HepG2 (cell line): ENCODE results near the gene ANKRD11. TPM values are rescaled to one million over a fixed set of nuclear protein-coding genes. Genes with fewer than 3 reads are reported as not detected.

ENCODE experiments used
- CC2D1A ChIP-seq: sonication (generic); formaldehyde crosslinking; IDR thresholded peaks from 2 replicates; pipeline ENCODE4 v1.8.1; 2023; ENCODE audit warnings: mild to moderate bottlenecking, missing genetic modification reagents
- EED ChIP-seq: sonication (generic); formaldehyde crosslinking; IDR thresholded peaks from 2 replicates; pipeline ENCODE4 v1.5.0; 2020; ENCODE audit warnings: mild to moderate bottlenecking, missing genetic modification reagents
- FOSL2 ChIP-seq: sonication (generic); formaldehyde crosslinking; IDR thresholded peaks from 2 replicates; pipeline ENCODE4 v1.4.0; 2020; ENCODE audit warnings: missing genetic modification reagents
- FOXM1 ChIP-seq: sonication (generic); formaldehyde crosslinking; IDR thresholded peaks from 2 replicates; pipeline ENCODE4 v1.5.0; 2020; ENCODE audit warnings: missing genetic modification reagents
- GZF1 ChIP-seq: sonication (generic); formaldehyde crosslinking; IDR thresholded peaks from 2 replicates; pipeline ENCODE4 v1.5.1; 2020; ENCODE audit warnings: mild to moderate bottlenecking, missing genetic modification reagents
- MAFK ChIP-seq, 2 experiments: IDR thresholded peaks in 1 of 2; conservative IDR thresholded peaks in 1 of 2; 2 replicates each; pipeline ENCODE4 v1.6.1; 2011; ENCODE audit warnings: improper control_type of control experiment in 2 of 2, low read length in 2 of 2
- NONO ChIP-seq, 2 experiments: fragments of 450-650 bp in 1 of 2; sonication (generic) in 1 of 2; formaldehyde crosslinking in 1 of 2; IDR thresholded peaks in 1 of 2; conservative IDR thresholded peaks in 1 of 2; 2 replicates each; pipeline versions ENCODE4 v1.6.1 to v1.8.0; 2017 to 2022; ENCODE audit warnings: mild to moderate bottlenecking in 1 of 2, missing genetic modification reagents in 1 of 2, moderate library complexity in 1 of 2
- PAF1 ChIP-seq: IDR thresholded peaks from 2 replicates; pipeline ENCODE4 v1.6.1; 2016; ENCODE audit warnings: missing genetic modification reagents, missing compliant biosample characterization
- PHF8 ChIP-seq: sonication (generic); formaldehyde crosslinking; IDR thresholded peaks from 2 replicates; pipeline ENCODE4 v1.5.0; 2020; ENCODE audit warnings: missing genetic modification reagents
- POLR2G ChIP-seq: fragments of 200-400 bp; formaldehyde crosslinking; IDR thresholded peaks from 2 replicates; pipeline ENCODE4 v1.6.1; 2018; ENCODE audit warnings: mild to moderate bottlenecking, low read depth, low read length, moderate library complexity
- REXO4 ChIP-seq: sonication (generic); formaldehyde crosslinking; IDR thresholded peaks from 2 replicates; pipeline ENCODE4 v1.8.0; 2022; ENCODE audit warnings: missing genetic modification reagents, mild to moderate bottlenecking, borderline replicate concordance
- YEATS2 ChIP-seq: sonication (generic); formaldehyde crosslinking; IDR thresholded peaks from 2 replicates; pipeline ENCODE4 v1.4.0; 2020; ENCODE audit warnings: missing genetic modification reagents, borderline replicate concordance
- ZFP37 ChIP-seq: sonication (generic); formaldehyde crosslinking; IDR thresholded peaks from 2 replicates; pipeline ENCODE4 v1.4.0; 2020; ENCODE audit warnings: missing genetic modification reagents, borderline replicate concordance
- ZFX ChIP-seq: sonication (generic); formaldehyde crosslinking; IDR thresholded peaks from 2 replicates; pipeline ENCODE4 v1.4.0; 2020; ENCODE audit warnings: mild to moderate bottlenecking, low read depth, missing genetic modification reagents, moderate library complexity
- ZNF205 ChIP-seq: IDR thresholded peaks from 2 replicates; pipeline ENCODE4 v1.6.1; 2018; ENCODE audit warnings: missing biosample characterization, missing genetic modification reagents
- ZNF441 ChIP-seq: sonication (generic); formaldehyde crosslinking; IDR thresholded peaks from 2 replicates; pipeline ENCODE4 v1.7.0; 2021; ENCODE audit warnings: missing genetic modification reagents, borderline replicate concordance
- ZNF556 ChIP-seq: sonication (generic); formaldehyde crosslinking; IDR thresholded peaks from 2 replicates; pipeline ENCODE4 v1.4.0; 2020; ENCODE audit warnings: mild to moderate bottlenecking, missing genetic modification reagents, borderline replicate concordance
- ZNF614 ChIP-seq: IDR thresholded peaks from 2 replicates; pipeline ENCODE4 v1.6.1; 2018; ENCODE audit warnings: missing biosample characterization, missing genetic modification reagents, inconsistent platforms, borderline replicate concordance
- ZNF816 ChIP-seq: sonication (generic); formaldehyde crosslinking; IDR thresholded peaks from 2 replicates; pipeline ENCODE4 v1.8.0; 2022; ENCODE audit warnings: missing genetic modification reagents, mild to moderate bottlenecking, borderline replicate concordance
- polyA plus RNA-seq, 8 experiments: library from polyadenylated mRNA; depleted of rRNA in 3 of 8; stranded (reverse) in 7 of 8; unstranded in 1 of 8; fragments of >200 nt; fragmentation: Illumina TruSeq in 4 of 8; extraction: Trizol in 4 of 8; gene quantifications; 2 replicates each; pipeline versions ENCODE4 v1.2.1 to v1.2.3, GENCODE V29; 2011 to 2016; ENCODE audit warnings: low read depth in 4 of 8, missing spikeins in 1 of 8, mixed read lengths in 1 of 8; ENCODE audit not compliant: insufficient read depth in 1 of 8
- total RNA-seq, 5 experiments: library from RNA; depleted of rRNA; stranded (reverse); fragments of >200 nt; fragmentation: Illumina TruSeq; extraction: Trizol; gene quantifications; 2 replicates each; pipeline ENCODE4 v1.2.3, GENCODE V29; 2016; ENCODE audit warnings: low read depth in 1 of 5
- TF ChIP-seq, protein P1 (sequence below): sonication (generic); formaldehyde crosslinking; IDR thresholded peaks from 2 replicates; pipeline ENCODE4 v1.4.0; 2020; ENCODE audit warnings: missing genetic modification reagents
- TF ChIP-seq, protein P2 (sequence below): conservative IDR thresholded peaks from 2 replicates; pipeline ENCODE4 v1.6.1; 2018; ENCODE audit warnings: missing genetic modification reagents
- TF ChIP-seq, protein P3 (sequence below): sonication (generic); formaldehyde crosslinking; IDR thresholded peaks from 2 replicates; pipeline ENCODE4 v1.9.0; 2021; ENCODE audit warnings: missing genetic modification reagents, mild to moderate bottlenecking, borderline replicate concordance
- TF ChIP-seq, protein P4 (sequence below): IDR thresholded peaks from 2 replicates; pipeline ENCODE4 v1.6.1; 2016; ENCODE audit warnings: low read depth
- TF ChIP-seq, protein P5 (sequence below): sonication (generic); formaldehyde crosslinking; IDR thresholded peaks from 2 replicates; pipeline ENCODE4 v1.4.0; 2020; ENCODE audit warnings: mild to moderate bottlenecking, low read depth, missing genetic modification reagents

The ANKRD11 gene
- total and polyA plus RNA-seq, 2 of the 13 experiments (the other 11 are each of a cell fraction or from before 2014, with no cell fraction given), result 21.4 to 38.4 TPM

DNA sequence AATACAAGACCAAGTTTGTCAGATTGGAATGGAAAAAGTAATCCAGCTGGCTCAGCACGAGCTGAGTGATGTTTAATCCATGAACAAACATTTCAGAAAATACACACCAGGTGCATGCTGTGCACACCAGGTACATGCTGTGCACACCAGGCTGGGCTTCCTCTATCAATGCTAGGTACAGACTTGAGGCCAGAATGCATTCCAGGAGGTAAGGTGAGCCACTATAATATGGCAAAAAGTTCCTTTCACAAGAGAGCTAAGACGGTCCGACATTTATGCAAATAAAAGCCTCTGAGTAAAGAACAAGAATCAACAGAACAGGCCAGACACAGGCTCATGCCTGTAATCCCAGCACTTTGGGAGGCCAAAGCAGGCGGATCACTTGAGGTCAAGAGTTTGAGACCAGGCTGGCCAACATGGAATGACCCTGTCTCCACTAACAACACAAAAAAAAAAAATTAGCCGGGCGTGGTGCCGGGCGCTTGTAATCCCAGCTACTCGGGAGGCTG lies 144.7 kb downstream of the ANKRD11 start (continued):
- TF ChIP-seq, protein P1, sequence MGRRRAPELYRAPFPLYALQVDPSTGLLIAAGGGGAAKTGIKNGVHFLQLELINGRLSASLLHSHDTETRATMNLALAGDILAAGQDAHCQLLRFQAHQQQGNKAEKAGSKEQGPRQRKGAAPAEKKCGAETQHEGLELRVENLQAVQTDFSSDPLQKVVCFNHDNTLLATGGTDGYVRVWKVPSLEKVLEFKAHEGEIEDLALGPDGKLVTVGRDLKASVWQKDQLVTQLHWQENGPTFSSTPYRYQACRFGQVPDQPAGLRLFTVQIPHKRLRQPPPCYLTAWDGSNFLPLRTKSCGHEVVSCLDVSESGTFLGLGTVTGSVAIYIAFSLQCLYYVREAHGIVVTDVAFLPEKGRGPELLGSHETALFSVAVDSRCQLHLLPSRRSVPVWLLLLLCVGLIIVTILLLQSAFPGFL, result no peak
- no peak for TF ChIP-seq ZFP37 (CRISPR knock-in tag)
- TF ChIP-seq PAF1 (CRISPR knock-in tag), result no peak
- TF ChIP-seq ZNF556 (CRISPR knock-in tag), result peak; percentile 61
- no peak for TF ChIP-seq CC2D1A (CRISPR knock-in tag)
- TF ChIP-seq ZFX, result peak; percentile 52; the same call in 1 of the 2 replicates
- TF ChIP-seq, protein P2, sequence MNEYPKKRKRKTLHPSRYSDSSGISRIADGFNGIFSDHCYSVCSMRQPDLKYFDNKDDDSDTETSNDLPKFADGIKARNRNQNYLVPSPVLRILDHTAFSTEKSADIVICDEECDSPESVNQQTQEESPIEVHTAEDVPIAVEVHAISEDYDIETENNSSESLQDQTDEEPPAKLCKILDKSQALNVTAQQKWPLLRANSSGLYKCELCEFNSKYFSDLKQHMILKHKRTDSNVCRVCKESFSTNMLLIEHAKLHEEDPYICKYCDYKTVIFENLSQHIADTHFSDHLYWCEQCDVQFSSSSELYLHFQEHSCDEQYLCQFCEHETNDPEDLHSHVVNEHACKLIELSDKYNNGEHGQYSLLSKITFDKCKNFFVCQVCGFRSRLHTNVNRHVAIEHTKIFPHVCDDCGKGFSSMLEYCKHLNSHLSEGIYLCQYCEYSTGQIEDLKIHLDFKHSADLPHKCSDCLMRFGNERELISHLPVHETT (CRISPR knock-in tag), result no peak
- no peak for TF ChIP-seq REXO4 (CRISPR knock-in tag)
- TF ChIP-seq, protein P3, sequence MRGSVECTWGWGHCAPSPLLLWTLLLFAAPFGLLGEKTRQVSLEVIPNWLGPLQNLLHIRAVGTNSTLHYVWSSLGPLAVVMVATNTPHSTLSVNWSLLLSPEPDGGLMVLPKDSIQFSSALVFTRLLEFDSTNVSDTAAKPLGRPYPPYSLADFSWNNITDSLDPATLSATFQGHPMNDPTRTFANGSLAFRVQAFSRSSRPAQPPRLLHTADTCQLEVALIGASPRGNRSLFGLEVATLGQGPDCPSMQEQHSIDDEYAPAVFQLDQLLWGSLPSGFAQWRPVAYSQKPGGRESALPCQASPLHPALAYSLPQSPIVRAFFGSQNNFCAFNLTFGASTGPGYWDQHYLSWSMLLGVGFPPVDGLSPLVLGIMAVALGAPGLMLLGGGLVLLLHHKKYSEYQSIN (CRISPR knock-in tag), result no peak
- no peak for TF ChIP-seq NONO (IDR thresholded peaks at IDR 0.05)
- peak; percentile 38; the same call in 1 of the 2 replicates for TF ChIP-seq NONO (CRISPR knock-in tag; conservative IDR thresholded peaks at IDR 0.05)
- 0 out of 2 replicates have a peak, but pooled peaks have one; percentile 23 for TF ChIP-seq ZNF614 (CRISPR knock-in tag)
- TF ChIP-seq, protein P4, sequence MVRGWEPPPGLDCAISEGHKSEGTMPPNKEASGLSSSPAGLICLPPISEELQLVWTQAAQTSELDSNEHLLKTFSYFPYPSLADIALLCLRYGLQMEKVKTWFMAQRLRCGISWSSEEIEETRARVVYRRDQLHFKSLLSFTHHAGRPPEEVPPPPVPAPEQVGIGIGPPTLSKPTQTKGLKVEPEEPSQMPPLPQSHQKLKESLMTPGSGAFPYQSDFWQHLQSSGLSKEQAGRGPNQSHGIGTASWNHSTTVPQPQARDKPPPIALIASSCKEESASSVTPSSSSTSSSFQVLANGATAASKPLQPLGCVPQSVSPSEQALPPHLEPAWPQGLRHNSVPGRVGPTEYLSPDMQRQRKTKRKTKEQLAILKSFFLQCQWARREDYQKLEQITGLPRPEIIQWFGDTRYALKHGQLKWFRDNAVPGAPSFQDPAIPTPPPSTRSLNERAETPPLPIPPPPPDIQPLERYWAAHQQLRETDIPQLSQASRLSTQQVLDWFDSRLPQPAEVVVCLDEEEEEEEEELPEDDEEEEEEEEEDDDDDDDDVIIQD (CRISPR knock-in tag), result 0 out of 2 replicates have a peak, but pooled peaks have one; percentile 24
- no peak for TF ChIP-seq PHF8
- TF ChIP-seq FOXM1, result no peak
- TF ChIP-seq ZNF441 (CRISPR knock-in tag), result 0 out of 2 replicates have a peak, but pooled peaks have one; percentile 49
- TF ChIP-seq, protein P5, sequence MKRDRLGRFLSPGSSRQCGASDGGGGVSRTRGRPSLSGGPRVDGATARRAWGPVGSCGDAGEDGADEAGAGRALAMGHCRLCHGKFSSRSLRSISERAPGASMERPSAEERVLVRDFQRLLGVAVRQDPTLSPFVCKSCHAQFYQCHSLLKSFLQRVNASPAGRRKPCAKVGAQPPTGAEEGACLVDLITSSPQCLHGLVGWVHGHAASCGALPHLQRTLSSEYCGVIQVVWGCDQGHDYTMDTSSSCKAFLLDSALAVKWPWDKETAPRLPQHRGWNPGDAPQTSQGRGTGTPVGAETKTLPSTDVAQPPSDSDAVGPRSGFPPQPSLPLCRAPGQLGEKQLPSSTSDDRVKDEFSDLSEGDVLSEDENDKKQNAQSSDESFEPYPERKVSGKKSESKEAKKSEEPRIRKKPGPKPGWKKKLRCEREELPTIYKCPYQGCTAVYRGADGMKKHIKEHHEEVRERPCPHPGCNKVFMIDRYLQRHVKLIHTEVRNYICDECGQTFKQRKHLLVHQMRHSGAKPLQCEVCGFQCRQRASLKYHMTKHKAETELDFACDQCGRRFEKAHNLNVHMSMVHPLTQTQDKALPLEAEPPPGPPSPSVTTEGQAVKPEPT (CRISPR knock-in tag), result no peak
- TF ChIP-seq MAFK (conservative IDR thresholded peaks at IDR 0.05 in 1 of 2, IDR thresholded peaks at IDR 0.05 in 1 of 2; ENCODE audit: low read length in 2 of 2), result peak in 1 of 2 experiments; percentile 16; a peak in 1 of 4 replicates
- no peak for TF ChIP-seq POLR2G
- TF ChIP-seq ZNF205 (CRISPR knock-in tag), result no peak
- TF ChIP-seq FOSL2 (CRISPR knock-in tag), result 0 out of 2 replicates have a peak, but pooled peaks have one; percentile 17
- no peak; the same call in 1 of the 2 replicates for TF ChIP-seq YEATS2 (CRISPR knock-in tag)
- TF ChIP-seq ZNF816, result no peak
- 0 out of 2 replicates have a peak, but pooled peaks have one; percentile 22 for TF ChIP-seq EED (CRISPR knock-in tag)
- TF ChIP-seq GZF1 (CRISPR knock-in tag), result no peak
